ENCODE results near the gene TMEM178B.

GRCh38 chr7:141268614-141269013 is 194.8 kb downstream of the TMEM178B start:
- TF ChIP-seq CTCF (conservative IDR thresholded peaks at IDR 0.05) (no peak), EZH2 (IDR thresholded peaks at IDR 0.05; ENCODE audit: low read depth) (no peak)

All from PC-9 (cell line).